ENCODE measurements around the gene CENPB. TPM values are rescaled to one million over a fixed set of nuclear protein-coding genes. Genes with fewer than 3 reads are reported as not detected.

The CENPB gene
- total and polyA plus RNA-seq, 5 experiments from 2014 or later: 1.0 to 48.6 (median 1.7) TPM

- no peaks in the 10 kb centered on the region for H3K9me3 Mint-ChIP-seq
- peak overlapping the region; percentile 66 to 95 (median 84) for H3K4me3 Mint-ChIP-seq
- H3K27ac Mint-ChIP-seq: peak overlapping the region; percentile 75 to 99 (median 97)
- H3K4me1 Mint-ChIP-seq: peaks cover 21 to 62% (median 60%) of the 10 kb centered on the region in 4 donors
- peaks cover 0 to 11% (median 4%) of the 10 kb centered on the region in 3 donors for H3K36me3 Mint-ChIP-seq
- ATAC-seq (no peak), DNase-seq (no peak)
- no peaks in the 10 kb centered on the region for H3K27me3 Mint-ChIP-seq
- POLR2A ChIA-PET: interaction anchor here (0.6 to 3.4 kb wide), 10 partner anchors 8 to 1325 kb away, joined by 3 to 65 read pairs (median 4); partner anchors contain the start of gene ADISSP
Measured at GRCh38 chr20:3819411-3820047, 33.0 kb upstream of the CENPB start.

GRCh38 chr20:3818155-3819151 is 31.9 kb upstream of the CENPB start:
- POLR2A ChIA-PET: interaction anchor here (0.5 to 3.4 kb wide), 8 partner anchors 7 to 1324 kb away, joined by 3 to 65 read pairs (median 4); partner anchors contain the start of gene ADISSP
- no peak for ATAC-seq
- Mint-ChIP-seq H3K9me3 (no peaks in the 10 kb centered on the region), H3K4me1 (peaks cover 23 to 69% (median 67%) of the 10 kb centered on the region in 4 donors), H3K36me3 (peaks cover 0 to 6% (median under 1%) of the 10 kb centered on the region in 3 donors), H3K27me3 (no peaks in the 10 kb centered on the region), H3K4me3 (peak overlapping the region in 9 of 10 donors; percentile 13 to 93 (median 52)), H3K27ac (peak overlapping the region; percentile 48 to 99 (median 82))
- DNase-seq: no peak

GRCh38 chr20:3815703-3816315 is 29.3 kb upstream of the CENPB start:
- POLR2A ChIA-PET: interaction anchor here (1.9 to 4.2 kb wide), 2 partner anchors 11 to 48 kb away, joined by 7 to 27 read pairs; partner anchors contain the start of gene ADISSP
- H3K27me3 Mint-ChIP-seq: no peaks in the 10 kb centered on the region
- H3K27ac Mint-ChIP-seq: peak overlapping the region; percentile 87 to 98 (median 94)
- peak overlapping the region; percentile 6 to 89 (median 80) for H3K4me3 Mint-ChIP-seq
- DNase-seq: peak in 7 of 10 donors; percentile 34 to 71 (median 61)
- H3K9me3 Mint-ChIP-seq: no peaks in the 10 kb centered on the region
- H3K36me3 Mint-ChIP-seq: no peaks in the 10 kb centered on the region
- ATAC-seq: peak in 1 of 2 donors; percentile 8
- H3K4me1 Mint-ChIP-seq: peaks cover 38 to 84% (median 80%) of the 10 kb centered on the region in 4 donors

GRCh38 chr20:3814928-3815495 is 28.5 kb upstream of the CENPB start:
- no peaks in the 10 kb centered on the region for H3K9me3 Mint-ChIP-seq
- ATAC-seq (no peak), DNase-seq (no peak)
- H3K27ac Mint-ChIP-seq: peak overlapping the region in 8 of 10 donors; percentile 87 to 98 (median 92)
- POLR2A ChIA-PET: interaction anchor here (0.6 to 4.2 kb wide), 2 partner anchors 47 to 127 kb away, joined by 3 to 27 read pairs; partner anchors contain the start of gene ADISSP
- H3K27me3 Mint-ChIP-seq: no peaks in the 10 kb centered on the region
- H3K4me1 Mint-ChIP-seq: peaks cover 40 to 89% (median 84%) of the 10 kb centered on the region in 4 donors
- H3K36me3 Mint-ChIP-seq: no peaks in the 10 kb centered on the region
- H3K4me3 Mint-ChIP-seq: peak overlapping the region in 6 of 10 donors; percentile 24 to 89 (median 74)

DNA sequence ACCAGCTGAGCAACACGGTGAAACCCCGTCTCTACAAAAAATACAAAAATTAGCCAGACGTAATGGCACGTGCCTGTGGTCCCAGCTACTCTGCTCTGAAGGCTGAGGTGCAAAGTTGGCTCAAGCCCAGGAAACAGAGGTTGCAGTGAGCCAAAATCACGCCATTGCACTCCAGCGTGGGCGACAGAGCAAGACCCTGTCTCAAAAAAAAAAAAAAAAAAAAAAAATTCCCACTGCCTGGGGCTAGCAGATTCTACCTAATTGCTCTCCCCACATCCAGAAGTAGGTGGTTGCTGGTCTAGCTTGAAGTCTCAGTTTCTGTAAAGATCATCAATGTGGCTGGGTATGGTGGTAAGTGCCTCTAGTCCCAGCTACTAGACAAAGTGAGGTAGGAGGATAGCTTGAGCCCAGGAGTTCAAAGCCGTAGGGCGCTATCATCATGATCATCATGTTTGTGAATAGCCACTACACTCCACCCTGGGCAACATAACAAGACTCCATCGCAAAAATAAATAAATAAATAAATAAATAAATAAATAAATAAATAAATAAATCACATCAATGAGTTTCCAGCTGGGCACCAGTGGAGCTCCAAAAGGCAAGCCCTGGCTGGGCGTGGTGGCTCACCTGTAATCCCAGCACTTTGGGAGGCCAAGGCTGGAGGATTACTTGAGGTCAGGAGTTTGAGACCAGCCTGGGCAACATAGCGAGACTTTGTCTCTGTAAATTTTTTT is 27.5 kb upstream of the CENPB start:
- peak overlapping the region; percentile 27 to 91 (median 68) for H3K4me3 Mint-ChIP-seq
- no peaks in the 10 kb centered on the region for H3K27me3 Mint-ChIP-seq
- H3K9me3 Mint-ChIP-seq: no peaks in the 10 kb centered on the region
- ATAC-seq: peak; percentile 7 to 9
- H3K27ac Mint-ChIP-seq: peak overlapping the region; percentile 89 to 99 (median 97)
- POLR2A ChIA-PET: interaction anchor here (0.7 to 4.2 kb wide), 3 partner anchors 10 to 136 kb away, joined by 3 to 27 read pairs (median 4); partner anchors contain the start of gene ADISSP
- H3K36me3 Mint-ChIP-seq: no peaks in the 10 kb centered on the region
- peak in 6 of 10 donors; percentile 40 to 75 (median 47) for DNase-seq
- peaks cover 37 to 83% (median 79%) of the 10 kb centered on the region in 4 donors for H3K4me1 Mint-ChIP-seq

GRCh38 chr20:3812975-3813847 is 26.7 kb upstream of the CENPB start:
- H3K4me1 Mint-ChIP-seq: peaks cover 33 to 80% (median 73%) of the 10 kb centered on the region in 4 donors
- H3K36me3 Mint-ChIP-seq: no peaks in the 10 kb centered on the region
- peak overlapping the region; percentile 27 to 91 (median 68) for H3K4me3 Mint-ChIP-seq
- H3K27ac Mint-ChIP-seq: peak overlapping the region; percentile 89 to 99 (median 97)
- POLR2A ChIA-PET: interaction anchor here (0.8 to 4.2 kb wide), 3 partner anchors 7 to 45 kb away, joined by 3 to 65 read pairs (median 27); partner anchors contain the start of genes ADISSP and AP5S1
- H3K27me3 Mint-ChIP-seq: no peaks in the 10 kb centered on the region
- DNase-seq (no peak), ATAC-seq (no peak)
- no peaks in the 10 kb centered on the region for H3K9me3 Mint-ChIP-seq

DNA sequence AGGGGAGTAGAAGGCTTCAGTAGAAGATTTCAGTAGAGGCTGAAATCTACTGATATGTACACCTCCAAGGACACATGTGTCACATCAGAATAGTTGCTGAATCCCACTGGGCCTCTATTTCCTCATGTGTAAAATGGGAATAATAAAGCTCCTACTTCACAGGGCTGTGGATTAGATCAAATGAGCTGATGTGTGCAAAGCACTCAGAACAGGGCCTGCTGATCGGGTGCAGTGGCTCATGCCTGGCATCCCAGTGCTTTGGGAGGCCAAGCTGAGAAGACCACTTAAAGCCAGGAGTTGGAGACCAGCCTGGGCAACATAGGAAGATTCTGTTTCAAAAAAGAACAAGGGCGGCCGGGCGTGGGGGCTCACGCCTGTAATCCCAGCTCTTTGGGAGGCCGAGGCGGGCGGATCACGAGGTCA is 25.7 kb upstream of the CENPB start:
- Mint-ChIP-seq H3K4me1 (peaks cover 36 to 84% (median 76%) of the 10 kb centered on the region in 4 donors), H3K27ac (peak overlapping the region; percentile 96 to 100 (median 98)), H3K4me3 (peak overlapping the region; percentile 87 to 94 (median 90)), H3K36me3 (no peaks in the 10 kb centered on the region), H3K27me3 (no peaks in the 10 kb centered on the region), H3K9me3 (no peaks in the 10 kb centered on the region)
- DNase-seq (no peak), ATAC-seq (no peak)
- POLR2A ChIA-PET: interaction anchor here (1.0 to 4.2 kb wide), 3 partner anchors 8 to 44 kb away, joined by 4 to 65 read pairs (median 27); partner anchors contain the start of genes ADISSP and AP5S1

- DNase-seq (peak; percentile 84 to 98 (median 91)), ATAC-seq (peak; percentile 86 to 91)
- Mint-ChIP-seq H3K27me3 (no peaks in the 10 kb centered on the region), H3K27ac (peak overlapping the region; percentile 96 to 100 (median 98)), H3K4me3 (peak overlapping the region; percentile 87 to 94 (median 90)), H3K36me3 (peaks cover 0 to 5% (median under 1%) of the 10 kb centered on the region in 3 donors), H3K9me3 (no peaks in the 10 kb centered on the region), H3K4me1 (peaks cover 41 to 85% (median 78%) of the 10 kb centered on the region in 4 donors)
- POLR2A ChIA-PET: interaction anchor here (0.5 to 4.2 kb wide), 6 partner anchors 9 to 428 kb away, joined by 3 to 65 read pairs (median 5); partner anchors contain the start of genes ADISSP and AP5S1
Measured at GRCh38 chr20:3811467-3812258, 25.1 kb upstream of the CENPB start.

DNA sequence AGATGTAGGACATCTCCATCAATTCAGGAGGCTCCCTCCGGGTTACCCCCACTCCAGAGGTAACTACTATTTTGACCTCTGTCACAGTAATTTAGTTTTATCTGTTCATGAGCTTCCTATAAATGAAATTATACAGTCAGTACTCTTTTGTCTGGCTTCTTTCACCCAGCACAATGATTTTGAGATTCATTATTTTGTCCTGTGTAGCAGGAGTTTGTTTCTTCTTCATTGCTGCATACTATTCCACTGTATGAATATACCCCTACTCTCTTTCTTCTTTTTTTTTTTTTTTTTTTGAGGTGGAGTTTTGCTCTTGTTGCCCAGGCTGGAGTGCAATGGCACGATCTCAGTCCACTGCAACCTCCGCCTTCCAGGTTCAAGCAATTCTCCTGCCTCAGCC is 22.0 kb upstream of the CENPB start:
- peak overlapping the region in 6 of 10 donors; percentile 50 to 94 (median 78) for H3K27ac Mint-ChIP-seq
- POLR2A ChIA-PET: interaction anchor here (0.7 to 1.1 kb wide), 4 partner anchors 17 to 640 kb away, joined by 3 to 6 read pairs (median 4); no protein-coding TSS in a partner anchor
- H3K9me3 Mint-ChIP-seq: no peaks in the 10 kb centered on the region
- peaks cover 45 to 80% (median 77%) of the 10 kb centered on the region in 4 donors for H3K4me1 Mint-ChIP-seq
- peak overlapping the region in 4 of 10 donors; percentile 23 to 61 (median 40) for H3K4me3 Mint-ChIP-seq
- no peak for DNase-seq
- H3K36me3 Mint-ChIP-seq: peaks cover 0 to 35% (median 17%) of the 10 kb centered on the region in 3 donors
- no peaks in the 10 kb centered on the region for H3K27me3 Mint-ChIP-seq
- no peak for ATAC-seq
